GM21723 (cell line): ENCODE data around the gene CDH3.

Source experiments
- ATAC-seq: cut with Tn5 transposase; IDR thresholded peaks from one replicate; pipeline ENCODE4 v1.9.1; 2021; ENCODE audit warnings: mild to moderate bottlenecking, moderate library complexity; ENCODE audit not compliant: unreplicated experiment

CDH3 gene

DNA sequence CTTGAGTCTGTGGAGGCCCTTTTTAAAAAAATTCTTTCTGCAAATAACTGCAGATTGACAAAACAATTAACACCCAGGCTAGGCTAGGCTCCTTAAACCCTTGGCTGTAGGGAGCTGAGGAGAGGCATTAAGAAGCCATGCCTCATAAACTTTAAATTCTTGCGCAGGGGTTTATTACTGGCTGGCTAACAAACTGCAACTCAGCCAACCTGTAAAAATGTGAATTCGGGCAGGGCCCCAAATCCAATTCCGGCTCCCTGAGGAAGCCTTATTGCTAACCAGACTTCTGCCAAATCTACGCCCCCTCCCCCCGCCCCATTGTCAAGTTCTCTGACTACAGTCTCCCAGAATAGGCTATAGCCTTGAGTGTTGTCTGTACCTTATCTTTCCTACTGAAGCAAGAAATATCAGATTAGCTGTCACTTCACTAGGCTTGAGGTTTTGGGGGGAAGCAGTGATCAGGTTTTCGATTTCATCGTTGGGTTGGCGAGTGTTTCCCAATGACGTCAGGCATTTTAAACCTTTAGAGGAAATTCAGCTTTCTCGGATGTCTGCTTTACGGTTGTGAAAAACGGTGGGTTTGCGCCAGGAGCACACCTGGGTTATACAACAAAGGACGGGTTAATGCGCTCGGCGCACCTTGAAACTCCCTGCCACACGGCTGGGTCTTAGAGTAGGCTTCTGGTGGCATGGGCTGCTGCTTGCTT is 2.0 kb downstream of the CDH3 start:
- no peak for ATAC-seq

DNA sequence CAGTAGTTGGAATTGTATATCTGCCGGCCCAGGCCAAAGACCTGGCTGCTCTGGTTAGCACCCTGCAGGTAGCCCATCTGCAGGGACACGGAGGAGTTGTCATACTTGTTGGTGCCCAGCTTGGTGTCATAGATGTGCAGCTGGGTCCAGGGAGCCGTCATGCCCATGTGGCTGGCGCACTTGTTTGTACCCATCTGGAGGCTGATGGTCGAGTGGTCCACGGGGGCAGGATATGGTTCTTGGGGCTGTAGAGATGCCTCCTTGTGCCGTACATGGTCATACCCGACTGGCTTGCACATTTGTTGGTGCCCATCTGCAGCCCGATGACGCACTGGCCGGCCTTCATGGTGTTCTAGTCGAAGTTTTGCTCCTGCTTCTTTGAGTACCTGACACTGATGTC is 6.0 kb downstream of the CDH3 start:
- no peak for ATAC-seq

GRCh38 chr16:68652659-68653058 is 7.5 kb downstream of the CDH3 start:
- no peak for ATAC-seq

GRCh38 chr16:68655806-68656205 is 10.7 kb downstream of the CDH3 start:
- ATAC-seq, result no peak

DNA sequence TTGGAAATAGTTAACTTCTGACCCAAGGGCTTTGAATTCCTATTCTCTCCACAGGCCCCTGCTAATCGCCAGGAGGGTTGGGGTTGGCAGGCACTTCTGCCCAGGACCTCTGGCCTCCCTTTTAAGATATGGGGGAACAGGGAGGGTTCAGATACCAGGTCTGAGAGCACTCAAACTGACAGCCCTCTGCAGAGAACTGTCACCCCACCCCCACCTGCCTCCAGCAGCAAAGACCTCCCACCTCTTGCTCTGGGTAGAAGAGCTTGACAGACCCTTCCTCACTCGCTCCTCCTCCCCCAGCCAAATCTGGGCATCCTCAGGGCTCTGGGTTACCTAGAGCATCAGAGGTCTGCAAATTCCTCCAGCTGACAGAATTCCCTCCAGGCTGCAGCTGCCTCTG is 11.6 kb downstream of the CDH3 start:
- no peak for ATAC-seq

DNA sequence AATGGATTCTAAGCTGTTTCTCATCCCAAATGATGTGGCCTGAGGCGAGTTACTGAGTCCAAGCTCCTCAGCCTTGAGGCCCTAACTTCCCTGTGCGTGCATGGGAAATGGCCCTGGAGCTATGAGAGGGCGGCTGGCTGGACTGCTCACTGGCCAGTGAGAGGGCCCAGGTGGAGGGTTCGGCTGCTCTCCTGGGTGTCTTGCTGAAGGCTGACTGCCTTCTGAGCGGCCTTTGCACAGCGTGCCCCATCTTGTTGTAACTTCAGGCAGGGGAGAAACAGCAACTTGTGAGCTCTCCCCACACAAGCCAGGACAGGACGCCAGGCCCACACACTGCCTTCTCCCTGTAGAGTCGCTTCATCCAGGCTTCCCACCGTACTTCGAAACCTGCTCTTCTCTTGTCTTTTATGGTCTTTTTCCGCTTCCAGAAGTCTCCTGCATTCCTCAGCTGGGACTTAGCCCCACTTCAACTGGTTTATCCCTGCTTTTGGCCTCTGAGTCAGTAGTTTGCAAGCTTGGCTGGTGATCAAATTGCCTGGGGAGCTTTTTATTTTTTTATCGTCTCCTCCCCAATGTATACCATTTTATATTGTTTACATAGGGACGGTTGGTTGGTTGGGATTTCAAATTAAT is 13.3 kb downstream of the CDH3 start:
- ATAC-seq, result no peak

GRCh38 chr16:68658974-68659360 is 13.9 kb downstream of the CDH3 start:
- ATAC-seq, result no peak

DNA sequence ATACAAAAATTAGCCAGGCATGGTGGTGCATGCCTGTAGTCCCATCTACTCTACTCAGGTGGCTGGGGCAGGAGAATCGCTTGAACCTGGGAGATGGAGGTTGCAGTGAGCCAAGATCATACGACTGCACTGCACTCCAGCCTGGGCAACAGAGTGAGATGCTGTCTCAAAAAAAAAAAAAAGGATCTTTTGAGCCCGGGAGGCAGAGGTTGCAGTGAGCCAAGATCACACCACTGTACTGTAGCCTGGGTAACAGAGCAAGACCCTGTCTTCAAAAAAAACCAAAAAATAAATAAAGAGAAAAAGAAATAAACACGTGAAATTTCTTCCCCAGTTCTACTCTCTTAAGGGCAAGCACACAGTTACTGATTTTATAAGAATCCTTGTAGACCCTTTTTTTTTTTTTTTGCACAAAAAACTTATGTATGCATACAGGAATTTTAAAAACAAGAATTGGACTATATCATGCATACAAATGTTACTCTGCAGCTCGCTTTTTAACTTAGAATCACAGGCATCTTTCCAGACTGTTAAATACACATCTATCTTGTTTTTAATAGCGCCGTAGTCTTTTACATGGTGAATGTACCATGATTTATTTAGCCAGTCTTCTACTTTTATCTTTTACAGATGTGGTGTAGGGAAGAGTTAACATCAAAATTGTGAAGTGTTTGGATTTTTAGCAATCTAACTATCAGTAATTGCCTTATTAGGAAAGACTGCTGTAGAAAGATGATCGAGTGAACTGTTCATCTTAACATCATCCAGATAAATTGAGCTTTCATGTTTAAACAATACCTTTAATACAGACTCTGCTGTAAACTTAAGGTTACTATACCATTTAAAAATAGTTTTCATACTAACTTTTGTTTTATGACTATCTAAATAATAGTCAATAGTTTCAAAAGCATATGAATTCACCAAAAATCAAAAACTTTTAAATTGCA is 14.6 kb downstream of the CDH3 start:
- ATAC-seq, result no peak

GRCh38 chr16:68660359-68660795 is 15.3 kb downstream of the CDH3 start:
- no peak for ATAC-seq

DNA sequence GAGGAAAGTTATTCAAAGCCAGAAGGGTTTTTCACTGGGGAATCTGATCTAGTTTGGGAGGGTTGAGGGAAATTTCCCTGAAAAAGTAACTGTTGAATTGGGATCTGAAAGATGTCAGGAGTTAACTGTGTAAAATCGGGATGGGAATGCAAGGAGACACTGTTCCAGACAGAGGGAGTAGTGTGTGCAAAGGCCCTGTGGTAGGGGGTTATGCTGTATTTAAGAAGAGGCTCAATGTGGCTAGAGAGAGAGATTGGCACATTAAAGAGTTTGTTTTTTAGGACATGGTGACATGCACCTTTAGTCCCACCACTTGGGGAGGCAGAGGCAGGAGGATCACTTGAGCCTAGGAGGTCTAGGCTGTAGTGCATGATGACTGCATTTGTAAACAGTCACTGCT is 16.9 kb downstream of the CDH3 start:
- ATAC-seq, result no peak

DNA sequence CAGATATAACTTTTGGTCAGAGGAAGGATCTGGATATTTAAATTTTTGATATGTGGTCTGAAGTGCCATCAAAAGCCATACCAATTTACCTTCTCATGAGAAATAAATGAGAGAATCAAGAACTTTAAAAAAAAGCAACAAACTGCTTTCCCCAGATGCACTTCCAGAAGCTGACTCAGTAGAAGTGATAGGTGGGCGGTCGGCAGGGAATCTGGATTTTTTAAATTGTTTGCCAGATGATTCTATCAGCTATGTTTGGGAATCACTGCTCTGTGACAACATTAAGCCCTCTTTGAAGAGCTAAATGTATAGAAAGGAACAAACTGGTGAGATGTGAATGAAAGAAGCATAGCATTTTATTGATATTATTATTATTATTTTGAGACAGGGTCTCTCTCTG is 19.2 kb downstream of the CDH3 start:
- ATAC-seq, result no peak

- ATAC-seq, result no peak
These were observed 20.4 kb downstream of the CDH3 start for GRCh38 chr16:68665501-68665900.

GRCh38 chr16:68668266-68668665 is 23.2 kb downstream of the CDH3 start:
- peak; percentile 61 for ATAC-seq

DNA sequence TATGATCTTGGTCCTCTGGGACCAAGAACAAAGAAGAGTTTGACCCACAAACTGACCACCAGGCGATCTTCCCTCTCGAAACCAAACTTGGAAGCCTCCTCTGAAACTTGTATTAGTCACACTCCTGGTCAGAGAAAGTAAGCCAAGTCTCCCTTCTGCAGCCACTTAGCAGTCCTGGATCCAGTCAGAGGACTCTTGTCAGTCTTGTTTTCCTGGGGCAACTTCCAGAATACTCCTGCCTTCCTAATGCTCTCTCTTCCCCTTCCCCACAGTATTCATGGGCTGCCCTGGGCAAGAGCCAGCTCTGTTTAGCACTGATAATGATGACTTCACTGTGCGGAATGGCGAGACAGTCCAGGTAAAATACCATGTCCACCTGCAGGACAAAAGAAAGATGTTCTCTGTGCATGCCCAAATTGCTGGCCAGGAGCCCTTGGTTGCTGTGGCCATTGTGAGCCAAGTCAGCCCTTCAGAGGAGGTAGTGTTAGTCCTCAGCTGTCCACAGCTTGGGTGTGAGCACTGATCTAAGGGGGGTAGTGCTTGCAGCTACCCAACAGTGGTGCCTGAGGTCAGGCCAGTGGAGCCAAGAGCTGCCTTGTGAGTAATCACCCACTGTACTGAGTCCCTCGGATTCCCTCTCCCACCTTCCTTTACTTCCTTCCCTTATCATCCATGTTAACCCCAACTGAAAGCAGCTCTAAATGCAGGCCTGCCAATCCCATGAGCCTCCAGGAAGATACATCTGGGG is 31.2 kb downstream of the CDH3 start:
- ATAC-seq, result no peak

DNA sequence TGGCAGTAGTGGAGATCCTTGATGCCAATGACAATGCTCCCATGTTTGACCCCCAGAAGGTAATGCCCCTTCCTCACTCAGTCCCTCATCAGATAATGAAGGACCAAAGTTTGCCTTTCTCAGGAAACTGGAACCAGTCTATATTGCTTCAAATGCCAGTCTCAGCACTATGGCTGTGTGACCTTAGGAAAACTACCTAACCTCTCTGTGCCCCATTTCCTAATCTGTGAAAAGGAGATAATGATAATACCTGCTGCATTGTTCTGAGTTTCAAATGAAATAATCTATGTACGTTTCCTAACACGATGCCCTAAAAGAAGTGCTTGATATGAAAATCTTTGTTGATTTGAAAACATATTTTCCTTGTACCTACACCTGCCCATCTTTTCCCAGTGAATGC is 35.9 kb downstream of the CDH3 start:
- no peak for ATAC-seq

DNA sequence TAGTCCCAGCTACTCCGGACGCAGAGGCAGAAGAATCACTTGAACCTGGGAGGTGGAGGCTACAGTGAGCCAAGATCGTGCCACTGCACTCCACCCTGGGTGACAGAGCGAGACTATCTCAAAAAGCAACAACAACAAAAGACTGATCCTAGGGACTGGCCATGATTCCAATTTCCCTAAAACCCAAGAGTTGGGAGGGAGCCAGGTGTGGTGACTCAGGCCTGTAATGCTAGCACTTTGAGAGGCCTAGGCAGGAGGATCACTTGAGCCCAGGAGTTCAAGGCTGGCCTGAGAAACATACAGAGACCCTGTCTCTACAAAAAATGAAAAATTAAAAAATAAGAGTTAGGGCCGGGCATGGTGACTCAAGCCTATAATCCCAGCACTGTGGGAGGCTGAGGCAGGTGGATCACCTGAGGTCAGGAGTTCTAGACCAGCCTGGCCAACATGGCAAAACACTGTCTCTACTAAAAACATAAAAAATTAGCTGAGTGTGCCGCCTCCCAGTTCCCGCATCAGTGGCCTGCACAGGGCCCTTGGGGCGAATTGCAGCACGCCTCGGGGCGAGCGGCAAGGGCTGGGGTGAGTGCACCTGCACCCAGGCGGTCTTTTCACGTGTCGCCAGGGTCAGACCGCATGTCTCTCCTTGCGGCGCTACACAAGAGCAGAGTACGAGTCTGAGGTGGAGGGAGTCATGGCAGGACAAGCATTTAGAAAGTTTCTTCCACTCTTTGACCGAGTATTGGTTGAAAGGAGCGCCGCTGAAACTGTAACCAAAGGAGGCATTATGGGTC is 40.8 kb downstream of the CDH3 start:
- no peak for ATAC-seq

DNA sequence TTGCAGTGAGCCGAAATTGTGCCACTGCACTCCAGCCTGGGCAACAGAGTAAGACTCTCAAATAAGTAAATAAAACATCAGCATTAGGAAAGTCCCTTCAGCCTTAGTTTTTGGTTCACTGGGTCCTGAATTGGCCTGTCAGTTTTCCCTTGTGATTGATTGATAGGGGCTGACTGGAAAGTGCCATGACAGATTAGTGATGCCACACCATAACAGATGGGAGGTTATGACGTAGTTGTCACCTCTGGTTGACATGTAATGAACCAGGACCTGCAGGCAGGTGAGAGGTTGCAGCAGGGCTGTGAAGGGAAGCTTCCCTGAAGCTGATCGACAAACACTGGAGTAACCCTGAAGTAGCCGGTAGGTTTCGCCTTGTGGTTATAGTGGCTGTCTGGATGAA is 41.8 kb downstream of the CDH3 start:
- no peak for ATAC-seq

- no peak for ATAC-seq
These were observed 44.8 kb downstream of the CDH3 start for GRCh38 chr16:68689921-68690320.

DNA sequence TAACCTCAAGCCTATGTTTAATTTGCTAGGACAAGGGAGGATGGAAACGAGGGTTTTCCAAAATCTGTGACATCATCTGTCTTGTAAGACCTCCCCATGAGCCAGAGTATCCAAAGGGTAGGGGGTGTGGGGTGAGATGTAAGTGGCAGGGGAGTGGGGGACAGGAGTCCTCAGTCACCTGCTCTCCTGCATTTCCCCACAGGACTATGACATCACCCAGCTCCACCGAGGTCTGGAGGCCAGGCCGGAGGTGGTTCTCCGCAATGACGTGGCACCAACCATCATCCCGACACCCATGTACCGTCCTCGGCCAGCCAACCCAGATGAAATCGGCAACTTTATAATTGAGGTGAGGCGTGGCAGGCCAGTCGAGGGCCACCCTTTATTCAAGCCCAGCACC is 50.5 kb downstream of the CDH3 start:
- ATAC-seq, result no peak

GRCh38 chr16:68696514-68696913 is 51.4 kb downstream of the CDH3 start:
- no peak for ATAC-seq
